Calu3 (cell line): ENCODE measurements around the gene AP3S1. TPM values are rescaled to one million over a fixed set of nuclear protein-coding genes. Genes with fewer than 3 reads are reported as not detected.

Source experiments
- BruUV-seq: library from RNA; stranded (reverse); fragments of 400-500 nt; replicated peaks from 2 replicates; lab custom pipeline; 2021; lab: Mats Ljungman, UMichigan
- CTCF ChIA-PET: fragments of 300-600 bp; sonication (Branson Sonifier 250); formaldehyde crosslinking; loops from one replicate; lab custom pipeline; 2022; ENCODE audit warnings: antibody characterized with exemption; lab: Charles Lee
- DNase-seq: peaks from one replicate; pipeline ENCODE4 v3.0.0; 2022
- H3K27ac Mint-ChIP-seq: one replicate; pipeline ENCODE4 v1.8.0; 2022; ENCODE audit warnings: mixed read lengths; ENCODE audit not compliant: unreplicated experiment
- H3K27me3 Mint-ChIP-seq: one replicate; pipeline ENCODE4 v1.8.0; 2022; ENCODE audit warnings: mixed read lengths; ENCODE audit not compliant: unreplicated experiment
- H3K36me3 Mint-ChIP-seq: one replicate; pipeline ENCODE4 v1.8.0; 2022; ENCODE audit warnings: mild to moderate bottlenecking, moderate library complexity, mixed read lengths; ENCODE audit not compliant: insufficient read depth, unreplicated experiment
- H3K4me1 Mint-ChIP-seq: one replicate; pipeline ENCODE4 v1.8.0; 2022; ENCODE audit warnings: mild to moderate bottlenecking, low read depth, mixed read lengths; ENCODE audit not compliant: unreplicated experiment
- H3K4me3 Mint-ChIP-seq: one replicate; pipeline ENCODE4 v1.8.0; 2022; ENCODE audit warnings: mild to moderate bottlenecking, low read depth, moderate library complexity, mixed read lengths; ENCODE audit not compliant: unreplicated experiment
- H3K9me3 Mint-ChIP-seq: one replicate; pipeline ENCODE4 v1.8.0; 2022; ENCODE audit warnings: low read depth, mixed read lengths; ENCODE audit not compliant: unreplicated experiment
- CTCF ChIP-seq: fragments of 200-600 bp; IDR thresholded peaks from one replicate; pipeline ENCODE4 v1.8.0; 2022; ENCODE audit warnings: antibody characterized with exemption; ENCODE audit not compliant: unreplicated experiment
- intact Hi-C: fragments of 100-400 bp; cut with micrococcal nuclease; formaldehyde crosslinking; loops from one replicate; pipeline ENCODE4 v1.10.0; 2022; ENCODE audit not compliant: unreplicated experiment
- total RNA-seq: library from RNA; stranded (reverse); gene quantifications from 2 replicates; pipeline ENCODE4 v1.2.3, GENCODE V29; 2022

The AP3S1 gene
- total RNA-seq, 1 experiment from 2014 or later, result 101 TPM

DNA sequence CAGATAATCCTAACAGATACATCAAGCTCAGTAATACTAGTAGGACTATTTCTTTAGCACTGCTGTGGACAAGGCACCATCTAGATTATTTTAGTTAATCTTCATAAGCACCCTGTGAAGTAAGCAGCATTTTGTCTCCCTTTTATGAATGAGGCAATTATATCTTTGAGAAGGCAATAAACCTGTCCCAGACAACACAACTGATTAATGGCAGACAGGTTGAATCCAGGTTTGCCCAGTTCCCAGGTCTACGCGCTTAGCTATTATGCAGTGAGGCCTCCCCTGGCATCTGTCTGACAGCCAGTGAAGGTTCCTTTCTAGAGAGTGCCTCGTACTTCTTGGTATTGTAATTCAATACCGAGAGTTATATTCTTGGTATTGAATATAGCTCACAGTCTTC lies 110.9 kb downstream of the AP3S1 start:
- BruUV-seq, result no TSS peak
- TF ChIP-seq CTCF, result no peak
- no peaks in the 10 kb centered on the region for H3K4me1 Mint-ChIP-seq
- CTCF ChIA-PET, result no interaction called here
- no peaks in the 10 kb centered on the region for H3K9me3 Mint-ChIP-seq
- intact Hi-C loops, result no loop called here
- no peak overlapping the region for H3K27ac Mint-ChIP-seq
- no peaks in the 10 kb centered on the region for H3K27me3 Mint-ChIP-seq
- H3K4me3 Mint-ChIP-seq, result no peak overlapping the region
- no peaks in the 10 kb centered on the region for H3K36me3 Mint-ChIP-seq
- DNase-seq, result no peak

GRCh38 chr5:115954144-115954543 lies 112.4 kb downstream of the AP3S1 start:
- no peaks in the 10 kb centered on the region for H3K4me1 Mint-ChIP-seq
- H3K36me3 Mint-ChIP-seq, result no peaks in the 10 kb centered on the region
- H3K9me3 Mint-ChIP-seq, result no peaks in the 10 kb centered on the region
- no TSS peak for BruUV-seq
- no peak overlapping the region for H3K27ac Mint-ChIP-seq
- CTCF ChIA-PET, result no interaction called here
- no peak overlapping the region for H3K4me3 Mint-ChIP-seq
- DNase-seq, result no peak
- intact Hi-C loops, result no loop called here
- TF ChIP-seq CTCF, result no peak
- no peaks in the 10 kb centered on the region for H3K27me3 Mint-ChIP-seq

GRCh38 chr5:115956957-115957356 lies 115.2 kb downstream of the AP3S1 start:
- H3K9me3 Mint-ChIP-seq, result no peaks in the 10 kb centered on the region

DNA sequence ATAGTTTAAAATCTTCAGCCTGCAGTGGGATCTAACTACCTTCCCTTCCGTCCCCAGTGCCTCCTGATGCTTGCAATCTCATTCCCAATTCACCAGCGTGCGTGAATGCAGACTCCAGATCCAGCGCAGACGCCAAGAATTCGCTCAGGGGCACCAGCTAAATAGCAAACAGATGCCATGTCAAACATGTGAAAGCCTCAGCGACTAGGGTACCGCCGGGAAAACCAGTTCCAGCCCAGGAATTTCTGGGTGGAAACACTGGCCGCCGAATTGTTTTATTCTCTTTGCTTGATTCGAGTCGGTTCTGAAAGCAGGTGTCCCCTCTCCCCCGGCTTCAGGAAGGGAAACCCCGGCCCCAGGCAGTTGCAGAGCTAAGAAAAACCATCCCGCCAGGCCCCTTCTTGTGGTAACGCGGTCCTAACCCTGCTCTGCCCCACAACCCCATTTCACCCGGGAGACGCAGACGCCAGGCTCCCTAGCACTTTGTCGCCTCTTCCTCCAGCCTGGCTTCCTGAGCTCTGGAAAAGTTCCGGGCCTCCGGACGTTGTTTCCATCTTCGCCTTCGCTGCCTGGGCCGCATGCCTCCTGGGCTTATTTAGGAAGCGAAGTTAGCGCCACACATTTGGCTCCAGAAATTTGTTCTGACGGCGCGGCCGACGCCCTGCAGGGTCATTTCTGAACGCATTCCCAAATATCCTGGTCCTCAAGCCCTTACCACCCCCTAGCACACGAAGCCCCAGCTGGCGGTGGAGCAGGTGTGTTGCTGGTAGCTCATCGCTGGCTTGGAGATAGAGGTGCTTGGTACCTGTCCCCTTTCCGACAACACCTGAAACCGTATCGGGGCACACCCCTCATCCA lies 119.9 kb downstream of the AP3S1 start:
- CTCF ChIA-PET, result interaction anchor here (0.6 kb wide), 1 partner anchor 1157 kb away, joined by 6 read pairs; no protein-coding TSS in a partner anchor
- H3K9me3 Mint-ChIP-seq, result peaks cover 2% of the 10 kb centered on the region
- intact Hi-C loops, result no loop called here

More at GRCh38 chr5:115956957-115957356, 115.2 kb downstream of the AP3S1 start:
- no peak for TF ChIP-seq CTCF
- CTCF ChIA-PET, result no interaction called here
- Mint-ChIP-seq H3K4me1 (no peaks in the 10 kb centered on the region), H3K4me3 (no peak overlapping the region), H3K36me3 (no peaks in the 10 kb centered on the region), H3K27ac (no peak overlapping the region), H3K27me3 (no peaks in the 10 kb centered on the region)
- no peak for DNase-seq
- intact Hi-C loops, result no loop called here
- no TSS peak for BruUV-seq

More for the DNA sequence above, 119.9 kb downstream of the AP3S1 start:
- H3K4me1 Mint-ChIP-seq, result no peaks in the 10 kb centered on the region
- no peak overlapping the region for H3K27ac Mint-ChIP-seq
- H3K4me3 Mint-ChIP-seq, result no peak overlapping the region
- H3K36me3 Mint-ChIP-seq, result no peaks in the 10 kb centered on the region
- BruUV-seq, result no TSS peak
- no peak for TF ChIP-seq CTCF
- no peaks in the 10 kb centered on the region for H3K27me3 Mint-ChIP-seq
- DNase-seq, result no peak
